Large intestine (tissue), 3 donors: ENCODE results near the gene ANKRD40. TPM values are rescaled to one million over a fixed set of nuclear protein-coding genes. Genes with fewer than 3 reads are reported as not detected.
A peak's percentile ranks its signal among the peaks of the same experiment; 100 is the strongest.

Source experiments
- DNase-seq, 2 donors: peaks; one replicate each; pipeline versions ENCODE4 v3.0.0 to v3.0.0-alpha.2; 2013
- H3K27ac ChIP-seq: one replicate; pipeline ENCODE4 v1.5.1; 2013; ENCODE audit warnings: low read length
- H3K27me3 ChIP-seq: 2 replicates; pipeline ENCODE4 v1.6.1; 2013; ENCODE audit warnings: low read length; ENCODE audit not compliant: control insufficient read depth, insufficient read depth
- H3K36me3 ChIP-seq: 2 replicates; pipeline ENCODE4 v1.6.1; 2013; ENCODE audit warnings: low read length; ENCODE audit not compliant: control insufficient read depth, insufficient read depth
- H3K4me1 ChIP-seq: one replicate; pipeline ENCODE4 v1.6.1; 2013; ENCODE audit warnings: low read length; ENCODE audit not compliant: control insufficient read depth, insufficient read depth
- H3K4me3 ChIP-seq: one replicate; pipeline ENCODE4 v1.5.1; 2013; ENCODE audit warnings: low read length
- H3K9me3 ChIP-seq: one replicate; pipeline ENCODE4 v1.6.1; 2013; ENCODE audit warnings: mild to moderate bottlenecking, low read depth, low read length, moderate library complexity; ENCODE audit not compliant: control insufficient read depth
- WGBS: methylation state at CpG from one replicate; pipeline ENCODE4 v1.1.5; 2013; ENCODE audit warnings: low lambda C conversion rate; ENCODE audit not compliant: insufficient coverage; 5-methylcytosine and 5-hydroxymethylcytosine counted together
- polyA plus RNA-seq: library from polyadenylated mRNA; unstranded; fragments of 120-200 nt; gene quantifications from one replicate; pipeline ENCODE4 v1.2.1, GENCODE V29; 2013

The ANKRD40 gene
- polyA plus RNA-seq, 1 donor = 25.7 TPM

GRCh38 chr17:50668838-50669581, 38.7 kb downstream of the ANKRD40 start:
- WGBS = no CpG with 5 or more reads among the region's 9 CpGs

GRCh38 chr17:50668025-50668837, 39.5 kb downstream of the ANKRD40 start:
- Histone ChIP-seq H3K4me3 (no peak overlapping the region), H3K27ac (no peak overlapping the region), H3K9me3 (no peaks in the 10 kb centered on the region), H3K4me1 (peaks cover 31% of the 10 kb centered on the region), H3K27me3 (no peaks in the 10 kb centered on the region), H3K36me3 (peaks cover 5% of the 10 kb centered on the region)
- 59% methylated on average over 2 of the region's 8 CpGs for WGBS
- no peak for DNase-seq

More at GRCh38 chr17:50668838-50669581, 38.7 kb downstream of the ANKRD40 start:
- no peak for DNase-seq
- Histone ChIP-seq H3K4me1 (peaks cover 25% of the 10 kb centered on the region), H3K4me3 (no peak overlapping the region), H3K36me3 (peaks cover 8% of the 10 kb centered on the region), H3K27me3 (no peaks in the 10 kb centered on the region), H3K27ac (no peak overlapping the region), H3K9me3 (no peaks in the 10 kb centered on the region)

GRCh38 chr17:50667259-50668024, 40.3 kb downstream of the ANKRD40 start:
- Histone ChIP-seq H3K27me3 (no peaks in the 10 kb centered on the region), H3K4me1 (peaks cover 33% of the 10 kb centered on the region), H3K9me3 (no peaks in the 10 kb centered on the region), H3K36me3 (peaks cover 4% of the 10 kb centered on the region), H3K27ac (no peak overlapping the region), H3K4me3 (no peak overlapping the region)
- no peak for DNase-seq
- 100% methylated on average over 1 of the region's 14 CpGs for WGBS

GRCh38 chr17:50666316-50666715, 41.4 kb downstream of the ANKRD40 start:
- Histone ChIP-seq H3K36me3 (no peaks in the 10 kb centered on the region), H3K4me3 (no peak overlapping the region), H3K4me1 (peaks cover 37% of the 10 kb centered on the region), H3K27me3 (no peaks in the 10 kb centered on the region), H3K27ac (no peak overlapping the region), H3K9me3 (no peaks in the 10 kb centered on the region)
- WGBS = 83% methylated on average over 1 of the region's 8 CpGs
- DNase-seq = no peak

GRCh38 chr17:50665838-50666237, 41.9 kb downstream of the ANKRD40 start:
- Histone ChIP-seq H3K4me1 (peaks cover 38% of the 10 kb centered on the region), H3K27me3 (no peaks in the 10 kb centered on the region)

GRCh38 chr17:50664788-50665458, 42.8 kb downstream of the ANKRD40 start:
- 90% methylated on average over 2 of the region's 12 CpGs for WGBS
- Histone ChIP-seq H3K36me3 (no peaks in the 10 kb centered on the region), H3K9me3 (no peaks in the 10 kb centered on the region), H3K4me3 (no peak overlapping the region), H3K4me1 (peaks cover 44% of the 10 kb centered on the region), H3K27me3 (no peaks in the 10 kb centered on the region), H3K27ac (no peak overlapping the region)
- no peak for DNase-seq

More at GRCh38 chr17:50665838-50666237, 41.9 kb downstream of the ANKRD40 start:
- H3K36me3 ChIP-seq = no peaks in the 10 kb centered on the region
- no CpG with 5 or more reads among the region's 5 CpGs for WGBS
- DNase-seq = no peak
- no peak overlapping the region for H3K4me3 ChIP-seq
- no peak overlapping the region for H3K27ac ChIP-seq
- H3K9me3 ChIP-seq = no peaks in the 10 kb centered on the region

GRCh38 chr17:50663812-50664374, 43.8 kb downstream of the ANKRD40 start:
- no CpG with 5 or more reads among the region's 10 CpGs for WGBS

GRCh38 chr17:50662632-50663225, 45.0 kb downstream of the ANKRD40 start:
- no CpG with 5 or more reads among the region's 9 CpGs for WGBS
- Histone ChIP-seq H3K36me3 (peaks cover 4% of the 10 kb centered on the region), H3K4me3 (no peak overlapping the region), H3K27me3 (no peaks in the 10 kb centered on the region), H3K9me3 (no peaks in the 10 kb centered on the region), H3K4me1 (peaks cover 38% of the 10 kb centered on the region), H3K27ac (no peak overlapping the region)
- no peak for DNase-seq

More at GRCh38 chr17:50663812-50664374, 43.8 kb downstream of the ANKRD40 start:
- peak overlapping the region; percentile 59 for H3K27ac ChIP-seq
- H3K4me3 ChIP-seq = no peak overlapping the region
- DNase-seq = peak; percentile 73 to 80
- peaks cover 46% of the 10 kb centered on the region for H3K4me1 ChIP-seq
- H3K9me3 ChIP-seq = no peaks in the 10 kb centered on the region
- peaks cover 4% of the 10 kb centered on the region for H3K36me3 ChIP-seq
- H3K27me3 ChIP-seq = no peaks in the 10 kb centered on the region

GRCh38 chr17:50661795-50662391, 45.8 kb downstream of the ANKRD40 start:
- no peaks in the 10 kb centered on the region for H3K27me3 ChIP-seq
- 40% methylated on average over 2 of the region's 9 CpGs for WGBS
- no peaks in the 10 kb centered on the region for H3K9me3 ChIP-seq
- H3K36me3 ChIP-seq = peaks cover 4% of the 10 kb centered on the region
- peaks cover 42% of the 10 kb centered on the region for H3K4me1 ChIP-seq
- H3K27ac ChIP-seq = peak overlapping the region; percentile 50
- H3K4me3 ChIP-seq = no peak overlapping the region
- peak; percentile 82 to 90 for DNase-seq
